GM12878 (cell line): Measurements from ENCODE around the gene AFG1L. TPM values are rescaled to one million over a fixed set of nuclear protein-coding genes. Genes with fewer than 3 reads are reported as not detected.

Experiments
- BCLAF1 ChIP-seq: fragments of 450-650 bp; IDR thresholded peaks from 2 replicates; pipeline ENCODE4 v1.6.1; 2017; ENCODE audit warnings: antibody characterized with exemption, mild to moderate bottlenecking, moderate library complexity
- HCFC1 ChIP-seq: fragments of 150-350 bp; IDR thresholded peaks from 2 replicates; pipeline ENCODE4 v1.6.1; 2014; ENCODE audit warnings: low read length
- HDAC2 ChIP-seq: fragments of 200-600 bp; sonication (generic); IDR thresholded peaks from 2 replicates; pipeline ENCODE4 v1.6.1; 2017
- PAX5 ChIP-seq: IDR thresholded peaks from 2 replicates; pipeline ENCODE4 v1.6.1; 2011; ENCODE audit warnings: low read depth, low read length, borderline replicate concordance
- PML ChIP-seq: IDR thresholded peaks from 2 replicates; pipeline ENCODE4 v1.6.1; 2012; ENCODE audit warnings: low read length, inconsistent platforms
- RAD21 ChIP-seq: IDR thresholded peaks from 2 replicates; pipeline ENCODE4 v1.6.1; 2011; ENCODE audit warnings: mild to moderate bottlenecking, low read depth, low read length, moderate library complexity; ENCODE audit not compliant: insufficient read depth
- SP1 ChIP-seq: IDR thresholded peaks from one replicate; pipeline ENCODE4 v1.6.1; 2011; ENCODE audit warnings: low read depth, low read length
- SPI1 ChIP-seq: IDR thresholded peaks from 2 replicates; pipeline ENCODE4 v1.6.1; 2011; ENCODE audit warnings: low read depth, mild to moderate bottlenecking, low read length, moderate library complexity, borderline replicate concordance; ENCODE audit not compliant: insufficient read depth
- TCF3 ChIP-seq: IDR thresholded peaks from 2 replicates; pipeline ENCODE4 v1.6.1; 2012; ENCODE audit warnings: low read depth, mild to moderate bottlenecking, low read length, borderline replicate concordance; ENCODE audit not compliant: insufficient read depth
- YY1 ChIP-seq: IDR thresholded peaks from 2 replicates; pipeline ENCODE4 v1.6.1; 2011; ENCODE audit warnings: low read depth, mild to moderate bottlenecking, low read length
- polyA plus RNA-seq, 11 experiments: library from polyadenylated mRNA; depleted of rRNA in 4 of 11; unstranded in 6 of 11; stranded (reverse) in 5 of 11; fragments of >200 nt; fragmentation: Nextera tagmentation in 4 of 11; fragmentation: Illumina TruSeq in 1 of 11; extraction: Ambion mirVana in 4 of 11; extraction: Trizol in 1 of 11; gene quantifications; 1 replicate in 1 of 11; 2 replicates in 10 of 11; pipeline versions ENCODE4 v1.2.1 to v1.2.3, GENCODE V29; 2011 to 2016; ENCODE audit warnings: inconsistent platforms in 2 of 11, missing spikeins in 2 of 11, low read depth in 1 of 11
- total RNA-seq, 4 experiments: library from RNA; depleted of rRNA in 3 of 4; stranded (reverse); fragments of >200 nt in 3 of 4; fragmentation: Illumina TruSeq in 1 of 4; extraction: Trizol in 1 of 4; gene quantifications; 2 replicates each; pipeline versions ENCODE4 v1.2.1 to v1.2.3, GENCODE V29; 2013 to 2021
- TF ChIP-seq, protein P1 (sequence below): fragments of 450-650 bp; IDR thresholded peaks from 2 replicates; pipeline ENCODE4 v1.6.1; 2016; ENCODE audit warnings: mild to moderate bottlenecking

The AFG1L gene
- total and polyA plus RNA-seq, 10 of the 15 experiments (the other 5 are each of a cell fraction or from before 2014, with no cell fraction given): 2.3 to 9.0 (median 4.3) TPM

GRCh38 chr6:108406943-108407342 is 112.1 kb downstream of the AFG1L start (continued):
- TF ChIP-seq BCLAF1 (no peak), TCF3 (no peak), RAD21 (no peak), PML (no peak), HCFC1 (no peak), SP1 (no peak), HDAC2 (no peak), SPI1 (no peak), PAX5 (no peak), YY1 (no peak)
- TF ChIP-seq, protein P1, sequence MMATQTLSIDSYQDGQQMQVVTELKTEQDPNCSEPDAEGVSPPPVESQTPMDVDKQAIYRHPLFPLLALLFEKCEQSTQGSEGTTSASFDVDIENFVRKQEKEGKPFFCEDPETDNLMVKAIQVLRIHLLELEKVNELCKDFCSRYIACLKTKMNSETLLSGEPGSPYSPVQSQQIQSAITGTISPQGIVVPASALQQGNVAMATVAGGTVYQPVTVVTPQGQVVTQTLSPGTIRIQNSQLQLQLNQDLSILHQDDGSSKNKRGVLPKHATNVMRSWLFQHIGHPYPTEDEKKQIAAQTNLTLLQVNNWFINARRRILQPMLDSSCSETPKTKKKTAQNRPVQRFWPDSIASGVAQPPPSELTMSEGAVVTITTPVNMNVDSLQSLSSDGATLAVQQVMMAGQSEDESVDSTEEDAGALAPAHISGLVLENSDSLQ: no peak
- TF ChIP-seq, all 136 proteins: peak for 0
